SK-N-SH treated with all-trans-retinoic acid at 6 μM for 48 hours (cell line): ENCODE data around the gene PCSK2.

ENCODE experiments used
- ATAC-seq: fragments of 200-7000 bp; cut with Tn5 transposase; 3 replicates; pipeline ENCODE4 v1.9.1; 2020; ENCODE audit warnings: mild to moderate bottlenecking, moderate library complexity
- ARNTL ChIP-seq: fragments of 450-650 bp; formaldehyde crosslinking; IDR thresholded peaks from 2 replicates; pipeline ENCODE4 v1.5.0; 2020; ENCODE audit warnings: low read depth, mild to moderate bottlenecking, moderate library complexity, borderline replicate concordance
- BACH2 ChIP-seq: fragments of 250-450 bp; sonication (Bioruptor Pico); IDR thresholded peaks from 2 replicates; pipeline ENCODE4 v1.9.0; 2021; ENCODE audit warnings: mild to moderate bottlenecking, borderline replicate concordance
- CSDC2 ChIP-seq: fragments of 250-450 bp; sonication (Bioruptor Pico); IDR thresholded peaks from 2 replicates; pipeline ENCODE4 v1.5.0; 2020; ENCODE audit warnings: mild to moderate bottlenecking, moderate library complexity
- ESRRG ChIP-seq: fragments of 250-450 bp; sonication (Bioruptor Pico); IDR thresholded peaks from 2 replicates; pipeline ENCODE4 v1.6.1; 2021; ENCODE audit warnings: mild to moderate bottlenecking
- GLIS3 ChIP-seq: fragments of 250-450 bp; sonication (Bioruptor Pico); IDR thresholded peaks from 2 replicates; pipeline ENCODE4 v1.5.0; 2020; ENCODE audit warnings: mild to moderate bottlenecking, moderate library complexity
- ISL1 ChIP-seq: fragments of 250-450 bp; sonication (Bioruptor Pico); IDR thresholded peaks from 2 replicates; pipeline ENCODE4 v2.1.2; 2022; ENCODE audit warnings: mild to moderate bottlenecking, moderate library complexity
- OSR1 ChIP-seq: fragments of 250-450 bp; sonication (Bioruptor Pico); IDR thresholded peaks from 2 replicates; pipeline ENCODE4 v1.8.0; 2022; ENCODE audit warnings: moderate library complexity, mild to moderate bottlenecking, inconsistent platforms
- PATZ1 ChIP-seq: fragments of 250-450 bp; sonication (Bioruptor Pico); IDR thresholded peaks from 2 replicates; pipeline ENCODE4 v1.8.0; 2020; ENCODE audit warnings: mild to moderate bottlenecking, moderate library complexity, borderline replicate concordance
- POU6F1 ChIP-seq: fragments of 250-450 bp; sonication (Bioruptor Pico); IDR thresholded peaks from 2 replicates; pipeline ENCODE4 v1.8.0; 2021; ENCODE audit warnings: low read depth, mild to moderate bottlenecking, moderate library complexity, borderline replicate concordance
- PPARA ChIP-seq: fragments of 250-450 bp; sonication (Bioruptor Pico); IDR thresholded peaks from 2 replicates; pipeline ENCODE4 v1.5.0; 2020; ENCODE audit warnings: mild to moderate bottlenecking, borderline replicate concordance
- SNAI2 ChIP-seq: fragments of 250-450 bp; sonication (Bioruptor Pico); IDR thresholded peaks from 2 replicates; pipeline ENCODE4 v1.5.0; 2020; ENCODE audit warnings: mild to moderate bottlenecking, moderate library complexity
- TCF4 ChIP-seq: fragments of 250-450 bp; sonication (Bioruptor Pico); IDR thresholded peaks from 2 replicates; pipeline ENCODE4 v1.8.0; 2021; ENCODE audit warnings: mild to moderate bottlenecking, moderate library complexity, borderline replicate concordance
- TOX ChIP-seq: fragments of 250-450 bp; sonication (Bioruptor Pico); IDR thresholded peaks from 2 replicates; pipeline ENCODE4 v1.8.0; 2021; ENCODE audit warnings: mild to moderate bottlenecking, moderate library complexity, borderline replicate concordance
- ZC3H10 ChIP-seq: fragments of 250-450 bp; sonication (Bioruptor Pico); IDR thresholded peaks from 2 replicates; pipeline ENCODE4 v1.5.1; 2021; ENCODE audit warnings: mild to moderate bottlenecking, moderate library complexity
- ZFP3 ChIP-seq: fragments of 250-450 bp; sonication (Bioruptor Pico); IDR thresholded peaks from 2 replicates; pipeline ENCODE4 v1.5.0; 2020; ENCODE audit warnings: mild to moderate bottlenecking, moderate library complexity
- ZNF565 ChIP-seq: fragments of 450-650 bp; formaldehyde crosslinking; conservative IDR thresholded peaks from 2 replicates; pipeline ENCODE4 v1.5.0; 2020; ENCODE audit warnings: low read depth, mild to moderate bottlenecking, moderate library complexity
- ZNF70 ChIP-seq: fragments of 450-650 bp; formaldehyde crosslinking; IDR thresholded peaks from 2 replicates; pipeline ENCODE4 v1.5.0; 2020; ENCODE audit warnings: mild to moderate bottlenecking, moderate library complexity
- ZNF8 ChIP-seq: fragments of 450-650 bp; formaldehyde crosslinking; IDR thresholded peaks from 2 replicates; pipeline ENCODE4 v1.5.0; 2020; ENCODE audit warnings: mild to moderate bottlenecking, moderate library complexity
- TF ChIP-seq, protein P1 (sequence below): fragments of 250-450 bp; sonication (Bioruptor Pico); IDR thresholded peaks from 2 replicates; pipeline ENCODE4 v1.5.1; 2021; ENCODE audit warnings: mild to moderate bottlenecking, moderate library complexity
- TF ChIP-seq, protein P2 (sequence below): fragments of 250-450 bp; sonication (Bioruptor Pico); IDR thresholded peaks from 2 replicates; pipeline ENCODE4 v1.5.1; 2020; ENCODE audit warnings: low read depth, mild to moderate bottlenecking, moderate library complexity
- TF ChIP-seq, protein P3 (sequence below): fragments of 250-450 bp; sonication (Bioruptor Pico); IDR thresholded peaks from 2 replicates; pipeline ENCODE4 v1.5.0; 2020; ENCODE audit warnings: mild to moderate bottlenecking, moderate library complexity

The PCSK2 gene

GRCh38 chr20:17448071-17448470 is 221.2 kb downstream of the PCSK2 start:
- TF ChIP-seq, protein P1, sequence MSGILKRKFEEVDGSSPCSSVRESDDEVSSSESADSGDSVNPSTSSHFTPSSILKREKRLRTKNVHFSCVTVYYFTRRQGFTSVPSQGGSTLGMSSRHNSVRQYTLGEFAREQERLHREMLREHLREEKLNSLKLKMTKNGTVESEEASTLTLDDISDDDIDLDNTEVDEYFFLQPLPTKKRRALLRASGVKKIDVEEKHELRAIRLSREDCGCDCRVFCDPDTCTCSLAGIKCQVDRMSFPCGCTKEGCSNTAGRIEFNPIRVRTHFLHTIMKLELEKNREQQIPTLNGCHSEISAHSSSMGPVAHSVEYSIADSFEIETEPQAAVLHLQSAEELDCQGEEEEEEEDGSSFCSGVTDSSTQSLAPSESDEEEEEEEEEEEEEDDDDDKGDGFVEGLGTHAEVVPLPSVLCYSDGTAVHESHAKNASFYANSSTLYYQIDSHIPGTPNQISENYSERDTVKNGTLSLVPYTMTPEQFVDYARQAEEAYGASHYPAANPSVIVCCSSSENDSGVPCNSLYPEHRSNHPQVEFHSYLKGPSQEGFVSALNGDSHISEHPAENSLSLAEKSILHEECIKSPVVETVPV, result no peak
- no peak for ATAC-seq

DNA sequence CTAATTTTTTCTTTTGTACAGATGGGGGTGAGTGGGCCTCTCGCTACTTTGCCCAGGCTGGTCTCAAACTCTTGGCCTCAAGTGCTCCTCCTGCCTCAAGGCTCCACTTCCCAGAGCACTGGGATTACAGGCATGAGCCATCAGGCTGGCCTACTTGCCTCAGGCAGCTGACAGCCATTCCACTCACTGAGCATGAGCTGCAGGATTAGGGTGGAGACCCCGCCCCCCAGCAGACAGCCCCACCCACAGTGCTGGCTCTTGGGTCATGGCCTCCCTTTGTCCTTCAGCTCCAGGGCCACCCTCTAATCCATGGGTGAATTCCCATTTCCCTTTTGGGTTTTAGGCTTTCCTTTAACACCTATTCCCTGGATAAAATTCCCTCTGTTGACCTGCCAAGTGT is 222.2 kb downstream of the PCSK2 start:
- TF ChIP-seq SNAI2 (CRISPR knock-in tag), result no peak
- ATAC-seq, result no peak

GRCh38 chr20:17452441-17452840 is 225.6 kb downstream of the PCSK2 start:
- TF ChIP-seq, protein P1, result no peak
- TF ChIP-seq PATZ1, result no peak
- no peak for TF ChIP-seq ZNF565
- TF ChIP-seq, protein P2, sequence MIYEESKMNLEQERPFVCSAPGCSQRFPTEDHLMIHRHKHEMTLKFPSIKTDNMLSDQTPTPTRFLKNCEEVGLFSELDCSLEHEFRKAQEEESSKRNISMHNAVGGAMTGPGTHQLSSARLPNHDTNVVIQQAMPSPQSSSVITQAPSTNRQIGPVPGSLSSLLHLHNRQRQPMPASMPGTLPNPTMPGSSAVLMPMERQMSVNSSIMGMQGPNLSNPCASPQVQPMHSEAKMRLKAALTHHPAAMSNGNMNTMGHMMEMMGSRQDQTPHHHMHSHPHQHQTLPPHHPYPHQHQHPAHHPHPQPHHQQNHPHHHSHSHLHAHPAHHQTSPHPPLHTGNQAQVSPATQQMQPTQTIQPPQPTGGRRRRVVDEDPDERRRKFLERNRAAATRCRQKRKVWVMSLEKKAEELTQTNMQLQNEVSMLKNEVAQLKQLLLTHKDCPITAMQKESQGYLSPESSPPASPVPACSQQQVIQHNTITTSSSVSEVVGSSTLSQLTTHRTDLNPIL, result no peak
- TF ChIP-seq CSDC2, result no peak
- no peak for TF ChIP-seq SNAI2 (CRISPR knock-in tag)
- TF ChIP-seq ZNF70, result no peak
- no peak for TF ChIP-seq TCF4 (CRISPR knock-in tag)
- TF ChIP-seq BACH2 (CRISPR knock-in tag), result no peak
- no peak for TF ChIP-seq ARNTL (CRISPR knock-in tag)
- TF ChIP-seq GLIS3 (CRISPR knock-in tag), result no peak
- TF ChIP-seq PPARA (CRISPR knock-in tag), result no peak
- TF ChIP-seq, protein P3, sequence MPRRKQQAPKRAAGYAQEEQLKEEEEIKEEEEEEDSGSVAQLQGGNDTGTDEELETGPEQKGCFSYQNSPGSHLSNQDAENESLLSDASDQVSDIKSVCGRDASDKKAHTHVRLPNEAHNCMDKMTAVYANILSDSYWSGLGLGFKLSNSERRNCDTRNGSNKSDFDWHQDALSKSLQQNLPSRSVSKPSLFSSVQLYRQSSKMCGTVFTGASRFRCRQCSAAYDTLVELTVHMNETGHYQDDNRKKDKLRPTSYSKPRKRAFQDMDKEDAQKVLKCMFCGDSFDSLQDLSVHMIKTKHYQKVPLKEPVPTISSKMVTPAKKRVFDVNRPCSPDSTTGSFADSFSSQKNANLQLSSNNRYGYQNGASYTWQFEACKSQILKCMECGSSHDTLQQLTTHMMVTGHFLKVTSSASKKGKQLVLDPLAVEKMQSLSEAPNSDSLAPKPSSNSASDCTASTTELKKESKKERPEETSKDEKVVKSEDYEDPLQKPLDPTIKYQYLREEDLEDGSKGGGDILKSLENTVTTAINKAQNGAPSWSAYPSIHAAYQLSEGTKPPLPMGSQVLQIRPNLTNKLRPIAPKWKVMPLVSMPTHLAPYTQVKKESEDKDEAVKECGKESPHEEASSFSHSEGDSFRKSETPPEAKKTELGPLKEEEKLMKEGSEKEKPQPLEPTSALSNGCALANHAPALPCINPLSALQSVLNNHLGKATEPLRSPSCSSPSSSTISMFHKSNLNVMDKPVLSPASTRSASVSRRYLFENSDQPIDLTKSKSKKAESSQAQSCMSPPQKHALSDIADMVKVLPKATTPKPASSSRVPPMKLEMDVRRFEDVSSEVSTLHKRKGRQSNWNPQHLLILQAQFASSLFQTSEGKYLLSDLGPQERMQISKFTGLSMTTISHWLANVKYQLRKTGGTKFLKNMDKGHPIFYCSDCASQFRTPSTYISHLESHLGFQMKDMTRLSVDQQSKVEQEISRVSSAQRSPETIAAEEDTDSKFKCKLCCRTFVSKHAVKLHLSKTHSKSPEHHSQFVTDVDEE (CRISPR knock-in tag), result no peak
- TF ChIP-seq POU6F1, result no peak
- TF ChIP-seq ZFP3, result no peak
- no peak for TF ChIP-seq OSR1 (CRISPR knock-in tag)
- TF ChIP-seq TOX (CRISPR knock-in tag), result no peak
- TF ChIP-seq ZNF8 (CRISPR knock-in tag), result no peak
- no peak for ATAC-seq

- ATAC-seq, result no peak
- TF ChIP-seq ZC3H10 (no peak), ISL1 (CRISPR knock-in tag) (no peak), ESRRG (no peak), GLIS3 (CRISPR knock-in tag) (no peak), ZNF565 (no peak), PATZ1 (no peak), TOX (CRISPR knock-in tag) (no peak), OSR1 (CRISPR knock-in tag) (no peak), CSDC2 (no peak)
- TF ChIP-seq, protein P3 (CRISPR knock-in tag), result no peak
Observed at GRCh38 chr20:17453592-17453991, 226.8 kb downstream of the PCSK2 start.
